ENCODE results near the gene WASF2.
"Not testable (repeated sequence)": the region's sequence is repeated elsewhere in the genome, so short reads cannot be mapped to it uniquely, and the experiment has no call there.

DNA sequence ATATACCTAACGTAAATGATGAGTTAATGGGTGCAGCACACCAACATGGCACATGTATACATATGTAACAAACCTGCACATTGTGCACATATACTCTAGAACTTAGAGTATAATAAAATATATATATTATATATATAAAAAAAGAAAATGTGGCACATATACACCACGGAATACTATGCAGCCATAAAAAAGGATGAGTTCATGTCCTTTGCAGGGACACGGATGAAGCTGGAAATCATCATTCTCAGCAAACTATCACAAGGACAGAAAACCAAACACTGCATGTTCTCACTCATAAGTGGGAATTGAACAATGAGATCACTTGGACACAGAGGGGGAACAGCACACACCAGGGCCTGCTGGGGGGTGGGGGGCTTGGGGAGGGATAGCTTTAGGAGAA is 105.2 kb downstream of the WASF2 start:
- TF ChIP-seq, protein P1, sequence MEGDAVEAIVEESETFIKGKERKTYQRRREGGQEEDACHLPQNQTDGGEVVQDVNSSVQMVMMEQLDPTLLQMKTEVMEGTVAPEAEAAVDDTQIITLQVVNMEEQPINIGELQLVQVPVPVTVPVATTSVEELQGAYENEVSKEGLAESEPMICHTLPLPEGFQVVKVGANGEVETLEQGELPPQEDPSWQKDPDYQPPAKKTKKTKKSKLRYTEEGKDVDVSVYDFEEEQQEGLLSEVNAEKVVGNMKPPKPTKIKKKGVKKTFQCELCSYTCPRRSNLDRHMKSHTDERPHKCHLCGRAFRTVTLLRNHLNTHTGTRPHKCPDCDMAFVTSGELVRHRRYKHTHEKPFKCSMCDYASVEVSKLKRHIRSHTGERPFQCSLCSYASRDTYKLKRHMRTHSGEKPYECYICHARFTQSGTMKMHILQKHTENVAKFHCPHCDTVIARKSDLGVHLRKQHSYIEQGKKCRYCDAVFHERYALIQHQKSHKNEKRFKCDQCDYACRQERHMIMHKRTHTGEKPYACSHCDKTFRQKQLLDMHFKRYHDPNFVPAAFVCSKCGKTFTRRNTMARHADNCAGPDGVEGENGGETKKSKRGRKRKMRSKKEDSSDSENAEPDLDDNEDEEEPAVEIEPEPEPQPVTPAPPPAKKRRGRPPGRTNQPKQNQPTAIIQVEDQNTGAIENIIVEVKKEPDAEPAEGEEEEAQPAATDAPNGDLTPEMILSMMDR (IDR thresholded peaks at IDR 0.05; ENCODE audit: low read length): not testable (repeated sequence)
- not testable (repeated sequence) for TF ChIP-seq EZH2 (IDR thresholded peaks at IDR 0.05; ENCODE audit: borderline replicate concordance, low read length)

Data from OCI-LY1 (cell line).